ENCODE results near the gene UNC93B1.
"Not testable (repeated sequence)": the region's sequence is repeated elsewhere in the genome, so short reads cannot be mapped to it uniquely, and the experiment has no call there.

GRCh38 chr11:67964746-67965145 lies 39.2 kb downstream of the UNC93B1 start:
- TF ChIP-seq POLR2A, POLR2AphosphoS5 (IDR thresholded peaks at IDR 0.05; ENCODE audit: low read depth, low read length): not testable (repeated sequence)

Measured in GM12892 (cell line).